GM19438 (cell line): ENCODE data around the gene PTH2R.
A peak's percentile ranks its signal among the peaks of the same experiment; 100 is the strongest.
"Not testable (repeated sequence)": the region's sequence is repeated elsewhere in the genome, so short reads cannot be mapped to it uniquely, and the experiment has no call there.

ENCODE experiments used
- ATAC-seq: cut with Tn5 transposase; IDR thresholded peaks from one replicate; pipeline ENCODE4 v1.9.1; 2021; ENCODE audit warnings: low read depth; ENCODE audit not compliant: unreplicated experiment

PTH2R gene

GRCh38 chr2:208386541-208386940 lies 20.1 kb upstream of the PTH2R start:
- ATAC-seq = no peak

- ATAC-seq = no peak
Measured at GRCh38 chr2:208389940-208390339, 16.7 kb upstream of the PTH2R start.

- ATAC-seq = no peak
Measured at GRCh38 chr2:208392300-208392699, 14.3 kb upstream of the PTH2R start.

GRCh38 chr2:208396796-208397195 lies 9.8 kb upstream of the PTH2R start:
- ATAC-seq = not testable (repeated sequence)

DNA sequence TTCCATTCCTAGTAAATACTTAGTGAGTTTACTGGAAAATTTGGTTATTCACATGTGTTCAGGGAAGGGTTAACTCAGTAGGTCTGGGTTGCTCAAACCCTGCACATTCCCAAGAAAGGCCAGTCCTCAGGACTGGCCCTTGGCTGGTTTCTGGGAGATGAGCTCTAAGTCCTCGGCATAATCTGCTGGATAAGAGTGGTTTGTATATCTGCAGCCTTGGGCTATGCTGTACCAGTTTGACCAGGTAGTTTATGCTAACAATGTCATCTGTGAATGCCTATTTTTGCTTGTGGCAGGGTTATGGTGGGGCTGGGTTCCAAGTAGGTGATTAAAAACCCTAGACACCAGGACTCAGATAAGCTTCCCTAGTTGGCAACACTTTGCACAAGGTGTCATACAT lies 7.4 kb upstream of the PTH2R start:
- no peak for ATAC-seq

DNA sequence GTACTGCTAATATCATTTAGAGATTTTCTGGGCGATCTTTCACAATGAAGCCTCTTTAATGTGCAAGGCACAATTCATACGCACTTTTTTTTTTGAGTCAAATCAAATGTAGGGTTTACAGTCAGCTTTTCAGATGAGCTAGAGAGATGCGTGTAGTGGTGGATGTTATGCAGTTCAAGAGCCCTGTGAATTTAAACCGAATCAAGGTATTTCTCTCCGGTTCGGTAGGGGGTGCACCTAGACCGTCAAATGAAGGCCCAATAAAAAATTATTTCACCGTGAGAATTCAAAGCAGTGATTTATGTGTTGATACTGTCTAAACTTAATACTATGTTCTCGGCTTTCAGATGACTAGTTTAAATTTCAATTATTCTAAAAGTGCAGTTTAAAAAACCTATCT lies 1.1 kb downstream of the PTH2R start:
- no peak for ATAC-seq

DNA sequence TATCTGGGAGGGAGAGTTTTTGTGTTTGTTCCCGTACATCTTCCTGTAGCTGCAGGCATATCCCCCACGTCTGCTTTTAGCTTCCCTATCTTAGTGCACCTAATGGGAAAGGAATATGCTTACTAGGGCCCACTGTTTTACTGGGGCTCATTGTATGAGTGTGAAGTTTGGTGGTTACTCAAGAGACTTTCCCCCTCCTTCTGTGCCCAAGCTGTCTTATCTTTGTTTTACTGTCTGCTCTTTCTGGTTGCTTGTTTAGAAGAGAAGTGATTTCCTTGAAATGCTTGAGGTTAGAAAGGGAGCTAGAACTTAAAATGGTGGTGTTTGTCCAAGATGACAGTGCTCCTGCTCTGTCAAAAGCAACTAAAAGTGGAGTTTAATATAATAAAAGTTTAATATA lies 7.3 kb downstream of the PTH2R start:
- no peak for ATAC-seq

- no peak for ATAC-seq
Measured at GRCh38 chr2:208415255-208415654, 8.7 kb downstream of the PTH2R start.

DNA sequence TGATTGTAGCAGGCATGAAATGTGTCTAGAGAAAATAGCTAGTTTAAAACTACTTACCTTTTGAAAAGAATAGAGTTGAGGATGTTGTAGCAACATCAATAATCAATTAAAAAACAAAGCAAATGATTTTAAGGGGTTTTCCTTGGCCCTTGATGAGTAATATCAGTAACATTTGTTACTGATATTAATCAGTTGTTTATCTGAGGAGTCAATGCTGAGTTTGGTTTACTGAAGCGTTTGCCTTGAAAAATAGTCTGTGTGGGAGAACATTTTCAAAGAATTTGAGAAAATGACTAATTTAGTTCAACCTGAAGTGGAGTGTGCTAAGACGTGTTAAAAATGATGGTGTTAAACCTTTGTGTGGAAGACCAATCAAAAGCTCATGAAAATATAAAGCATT lies 9.3 kb downstream of the PTH2R start:
- no peak for ATAC-seq

- ATAC-seq = no peak
Measured at GRCh38 chr2:208426412-208427045, 19.9 kb downstream of the PTH2R start.

GRCh38 chr2:208437755-208438154 lies 31.2 kb downstream of the PTH2R start:
- ATAC-seq = no peak

GRCh38 chr2:208440716-208441115 lies 34.1 kb downstream of the PTH2R start:
- ATAC-seq = no peak

GRCh38 chr2:208441951-208442350 lies 35.4 kb downstream of the PTH2R start:
- no peak for ATAC-seq

GRCh38 chr2:208447447-208447846 lies 40.9 kb downstream of the PTH2R start:
- ATAC-seq = not testable (repeated sequence)

DNA sequence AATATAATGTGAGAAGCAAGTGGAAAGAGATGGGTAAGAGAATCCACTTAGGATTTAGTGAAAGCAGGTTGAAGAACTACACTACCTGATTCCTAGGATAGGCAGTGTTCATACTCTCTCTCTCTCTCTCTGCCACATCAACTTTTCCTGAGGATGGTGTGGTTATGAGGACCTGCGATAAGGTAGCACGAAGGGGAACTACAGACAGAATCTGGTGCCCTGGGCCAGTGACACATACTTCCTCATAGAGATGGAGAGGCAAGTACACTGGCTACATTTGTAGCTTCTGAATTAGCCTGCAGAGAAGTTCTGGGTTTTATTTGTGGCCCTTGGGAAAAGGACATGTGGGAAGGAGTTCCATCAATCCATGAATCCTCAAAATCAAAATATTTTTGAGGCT lies 44.5 kb downstream of the PTH2R start:
- ATAC-seq = no peak

DNA sequence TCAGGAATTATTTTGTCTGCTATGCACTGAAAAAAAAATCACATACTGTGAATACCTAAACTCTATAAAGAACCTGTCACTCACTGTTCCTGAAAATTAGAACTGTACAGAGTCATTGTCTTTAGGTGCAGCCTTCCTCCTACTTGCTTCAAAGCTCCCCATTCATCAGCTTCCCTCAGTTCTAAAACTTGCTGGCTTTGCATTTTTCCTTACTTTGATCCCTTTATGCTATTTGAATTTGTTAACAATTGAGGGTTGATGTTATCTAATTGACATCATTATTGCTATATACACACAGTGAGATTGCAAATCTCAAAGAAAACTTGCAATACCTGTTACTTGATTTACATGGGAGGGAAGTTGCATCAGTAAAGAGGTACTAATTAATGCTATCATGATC lies 48.3 kb downstream of the PTH2R start:
- no peak for ATAC-seq

DNA sequence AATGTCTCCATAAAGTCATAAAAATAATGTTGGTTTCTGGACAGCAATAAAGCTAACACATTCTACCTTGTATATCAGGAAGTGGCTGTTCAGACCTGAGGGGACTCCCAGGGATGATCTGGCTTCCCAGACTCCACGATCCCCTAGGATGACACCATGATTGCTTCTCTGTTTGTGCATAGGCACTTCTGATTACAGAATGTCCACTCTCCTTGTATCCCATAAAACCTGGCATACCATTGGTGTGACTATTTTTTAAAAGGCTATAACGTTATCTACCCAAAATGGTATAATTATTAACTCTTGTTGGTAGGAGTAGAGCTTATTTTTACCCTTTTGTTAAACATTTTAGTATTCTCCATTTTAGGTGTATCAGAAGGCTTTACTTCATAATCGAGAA lies 57.1 kb downstream of the PTH2R start:
- ATAC-seq = no peak

DNA sequence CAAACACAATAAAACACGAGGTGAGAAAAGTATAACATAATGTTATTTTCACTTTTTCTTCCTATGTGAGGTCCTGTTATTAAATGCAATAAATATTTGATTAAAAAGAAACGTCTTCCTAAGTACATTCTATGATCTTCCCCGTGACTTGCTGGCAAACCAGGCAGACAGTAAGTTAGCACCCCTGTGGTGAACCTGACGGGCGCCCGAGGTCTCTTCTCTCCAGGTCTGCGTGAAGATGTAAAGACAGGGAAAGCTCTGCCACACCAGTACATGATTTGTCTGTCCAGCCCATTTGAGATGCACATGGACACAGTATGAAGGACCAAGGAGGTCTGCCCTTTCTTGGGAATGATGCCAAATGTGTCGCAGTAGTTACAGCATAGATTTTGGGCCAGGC lies 57.6 kb downstream of the PTH2R start:
- no peak for ATAC-seq

- peak; percentile 65 for ATAC-seq
Measured at GRCh38 chr2:208466151-208466919, 59.7 kb downstream of the PTH2R start.

- ATAC-seq = no peak
Measured at GRCh38 chr2:208466920-208467298, 60.3 kb downstream of the PTH2R start.

DNA sequence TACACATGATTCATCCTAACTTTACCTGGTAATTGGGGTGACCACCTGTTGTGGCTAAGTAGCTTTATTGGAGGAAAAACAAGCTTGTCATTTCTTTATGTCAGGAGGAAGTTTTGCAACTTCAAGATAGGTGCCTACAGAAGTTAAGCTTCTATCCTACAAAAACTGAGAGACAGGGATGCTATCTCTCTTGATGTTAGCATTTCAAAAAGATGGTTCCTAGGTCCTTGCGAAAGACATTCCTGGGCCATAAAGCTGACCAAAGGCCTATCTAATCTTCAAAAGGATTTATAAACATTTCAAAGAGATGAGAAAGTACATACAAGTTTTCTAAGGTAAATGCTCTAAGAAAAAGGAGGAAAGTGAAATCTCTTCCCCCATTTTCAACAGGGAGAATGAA lies 61.0 kb downstream of the PTH2R start:
- no peak for ATAC-seq

- ATAC-seq = no peak
Measured at GRCh38 chr2:208477741-208478140, 71.1 kb downstream of the PTH2R start.
